ENCODE results near the gene SAA4.
"Not testable (repeated sequence)": the region's sequence is repeated elsewhere in the genome, so short reads cannot be mapped to it uniquely, and the experiment has no call there.

The SAA4 gene

GRCh38 chr11:18246379-18247190 is 10.0 kb upstream of the SAA4 start:
- not testable (repeated sequence) for DNase-seq (ENCODE audit: low spot score)

DNA sequence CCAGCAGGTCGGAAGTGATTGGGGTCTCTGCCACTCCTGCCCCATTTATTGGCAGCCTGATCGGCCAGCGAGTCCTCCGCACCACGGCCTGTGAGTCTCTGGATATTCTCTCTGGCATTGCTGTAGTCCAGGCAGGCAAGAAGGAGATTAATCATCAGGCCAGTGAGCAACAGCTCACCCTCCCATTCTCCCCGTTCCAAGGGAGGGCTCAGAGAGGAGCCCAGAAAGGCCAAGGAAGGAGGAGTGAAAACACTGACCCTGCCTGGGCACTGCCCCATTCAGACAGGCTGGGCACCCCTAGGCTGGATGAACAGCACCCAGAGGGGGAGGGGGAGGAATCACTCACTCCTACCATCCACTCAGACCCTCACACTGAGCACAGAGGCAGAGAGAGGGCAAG is 8.8 kb upstream of the SAA4 start:
- no peak for DNase-seq (ENCODE audit: low spot score)

GRCh38 chr11:18243783-18244362 is 7.3 kb upstream of the SAA4 start:
- DNase-seq (ENCODE audit: low spot score) = no peak

DNA sequence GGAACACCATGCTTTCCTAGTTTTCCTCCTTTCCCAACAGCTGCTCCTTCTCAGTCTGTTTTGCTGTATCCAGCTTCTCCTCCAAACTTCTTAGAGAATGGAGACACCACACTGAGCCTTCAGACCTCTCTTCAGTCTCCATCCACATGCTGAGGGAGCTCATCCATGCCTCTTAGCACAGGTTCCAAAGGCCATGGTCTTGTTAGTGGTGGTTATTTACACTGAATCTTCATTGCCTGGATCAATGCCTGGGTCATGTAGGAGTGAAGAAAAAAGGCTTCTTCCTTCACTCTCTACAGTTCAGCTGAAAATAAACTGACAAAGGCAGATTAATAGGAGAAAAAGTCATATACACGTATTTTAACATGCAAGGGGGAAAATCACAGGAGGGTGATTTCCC is 3.1 kb upstream of the SAA4 start:
- no peak for DNase-seq (ENCODE audit: low spot score)

DNA sequence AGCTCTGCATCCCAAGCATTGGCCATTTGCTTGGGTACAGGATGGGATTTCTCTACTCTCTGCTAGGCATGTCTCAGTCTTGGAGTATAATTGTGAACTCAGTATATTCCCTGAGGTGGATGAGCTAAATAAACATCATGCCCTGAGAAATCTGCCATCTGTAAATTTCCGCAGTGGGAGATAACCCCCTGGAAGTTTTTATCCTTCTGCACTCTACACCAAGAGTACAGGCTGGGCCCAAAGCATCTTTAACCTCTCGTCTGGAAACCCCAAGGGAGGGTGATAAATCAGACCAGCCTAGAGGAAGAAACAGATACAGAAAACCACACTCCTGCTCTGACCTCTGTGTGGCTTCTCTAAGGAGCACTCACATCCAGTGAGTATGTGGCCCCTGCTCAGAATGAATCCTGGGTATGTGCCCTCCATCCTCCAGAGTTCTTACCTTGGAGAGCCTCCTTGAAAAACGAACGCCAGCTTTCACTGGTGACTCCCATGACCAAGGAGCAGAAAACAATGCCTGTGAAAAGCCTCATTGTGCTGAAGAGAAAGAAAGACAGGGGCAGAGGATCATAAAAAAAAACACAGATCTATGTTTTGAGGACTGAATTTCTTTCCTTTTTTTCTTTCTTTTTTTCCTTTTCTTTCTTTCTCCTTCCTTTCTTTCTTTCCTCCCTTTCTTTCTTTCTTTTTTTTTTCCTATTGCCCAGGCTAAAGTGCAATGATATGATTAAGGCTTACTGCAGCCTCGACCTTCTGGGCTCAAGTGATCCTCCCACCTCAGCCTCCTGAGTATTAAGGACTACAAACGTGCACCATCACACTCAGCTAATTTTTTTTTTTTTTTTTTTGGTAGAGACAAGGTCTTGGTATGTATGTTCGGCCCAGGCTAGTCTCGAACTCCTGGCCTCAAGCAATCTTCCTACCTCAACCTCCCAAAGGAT is 938 bp downstream of the SAA4 start:
- no peak for DNase-seq (ENCODE audit: low spot score)

DNA sequence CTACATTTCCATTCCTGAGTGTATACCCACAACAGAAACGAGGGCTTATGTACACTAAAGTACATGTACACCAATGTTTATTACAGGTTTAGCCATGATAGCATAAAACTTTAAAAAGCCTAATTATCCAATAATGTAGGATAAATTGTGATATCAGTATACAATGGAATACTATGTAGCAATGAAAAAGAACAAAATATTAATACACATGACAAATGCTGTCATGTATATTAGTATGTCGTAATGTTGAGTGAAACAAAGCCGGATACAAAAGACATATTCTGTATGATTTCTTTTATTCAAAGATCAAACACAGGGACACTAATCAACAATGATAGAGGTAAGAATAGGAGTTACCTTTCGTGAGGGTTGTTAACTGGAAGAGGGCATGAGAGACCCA is 2.7 kb downstream of the SAA4 start:
- DNase-seq (ENCODE audit: low spot score) = no peak

DNA sequence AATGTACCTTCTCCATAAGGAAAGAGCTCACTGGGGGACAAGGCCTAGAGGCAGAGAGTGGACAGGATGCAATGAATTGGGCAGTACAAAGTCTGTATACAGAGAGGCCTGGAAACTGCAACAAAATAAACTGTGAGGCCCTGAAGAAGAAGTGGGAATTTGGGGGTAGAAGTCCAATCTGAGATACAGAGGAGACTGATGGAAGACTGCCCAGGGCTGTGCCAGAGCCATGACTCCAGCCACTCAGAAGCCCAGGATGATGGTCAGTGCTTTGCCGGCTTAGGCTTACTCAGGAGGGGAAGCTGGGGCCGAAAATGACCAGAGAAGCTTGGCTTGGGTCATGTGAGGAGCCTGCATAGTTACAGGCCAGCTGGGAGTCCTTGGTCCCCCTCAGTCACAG is 5.7 kb downstream of the SAA4 start:
- DNase-seq (ENCODE audit: low spot score) = no peak

GRCh38 chr11:18229501-18229900 is 7.1 kb downstream of the SAA4 start:
- DNase-seq (ENCODE audit: low spot score) = no peak

DNA sequence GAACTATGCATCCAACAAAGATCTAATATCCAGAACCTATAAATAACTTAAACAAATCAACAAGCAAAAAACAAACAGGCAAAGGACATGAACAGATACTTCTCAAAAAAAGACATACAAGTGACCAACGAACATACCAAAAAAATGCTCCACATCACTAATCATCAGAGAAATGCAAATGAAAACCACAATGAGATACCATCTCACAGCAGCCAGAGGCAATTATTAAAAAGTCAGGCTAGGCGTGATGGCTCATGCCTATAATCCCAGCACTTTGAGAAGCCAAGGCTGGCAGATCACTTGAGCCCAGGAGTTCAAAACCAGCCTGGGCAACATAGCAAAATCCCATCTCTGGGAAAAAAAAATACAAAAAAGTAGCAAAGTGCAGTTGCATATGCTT is 10.7 kb downstream of the SAA4 start:
- no peak for DNase-seq (ENCODE audit: low spot score)

GRCh38 chr11:18223591-18224387 is 12.8 kb downstream of the SAA4 start:
- DNase-seq (ENCODE audit: low spot score) = no peak

GRCh38 chr11:18222814-18223421 is 13.7 kb downstream of the SAA4 start:
- DNase-seq (ENCODE audit: low spot score) = no peak

- DNase-seq (ENCODE audit: low spot score) = no peak
These were observed 15.2 kb downstream of the SAA4 start for GRCh38 chr11:18221274-18221876.

- DNase-seq (ENCODE audit: low spot score) = no peak
These were observed 27.5 kb downstream of the SAA4 start for GRCh38 chr11:18209058-18209457.

- DNase-seq (ENCODE audit: low spot score) = no peak
These were observed 31.8 kb downstream of the SAA4 start for GRCh38 chr11:18204771-18205170.

DNA sequence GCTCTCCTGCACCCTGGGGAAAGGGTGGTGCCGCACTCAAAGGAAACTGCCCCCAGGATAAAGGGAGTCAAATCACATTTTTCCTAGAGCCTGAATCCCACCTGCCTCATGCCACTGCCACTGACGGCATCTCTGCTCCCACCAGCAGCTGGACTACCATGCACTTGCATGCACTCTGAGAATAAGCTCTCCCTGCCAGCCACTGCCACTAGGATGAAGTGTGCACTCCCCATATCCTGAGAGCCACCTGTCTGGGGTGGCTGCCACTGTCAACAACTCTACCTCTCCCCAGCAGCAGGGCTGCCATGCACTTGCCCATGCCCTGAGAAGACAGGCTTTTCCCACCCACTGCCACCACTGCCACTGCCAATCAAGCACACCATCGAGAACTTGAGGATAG is 32.4 kb downstream of the SAA4 start:
- no peak for DNase-seq (ENCODE audit: low spot score)

GRCh38 chr11:18203723-18204122 is 32.9 kb downstream of the SAA4 start:
- DNase-seq (ENCODE audit: low spot score) = peak; percentile 35

- not testable (repeated sequence) for DNase-seq (ENCODE audit: low spot score)
These were observed 38.9 kb downstream of the SAA4 start for GRCh38 chr11:18197738-18198137.

GRCh38 chr11:18196532-18196931 is 40.1 kb downstream of the SAA4 start:
- DNase-seq (ENCODE audit: low spot score) = no peak

GRCh38 chr11:18193010-18193409 is 43.6 kb downstream of the SAA4 start:
- no peak for DNase-seq (ENCODE audit: low spot score)

DNA sequence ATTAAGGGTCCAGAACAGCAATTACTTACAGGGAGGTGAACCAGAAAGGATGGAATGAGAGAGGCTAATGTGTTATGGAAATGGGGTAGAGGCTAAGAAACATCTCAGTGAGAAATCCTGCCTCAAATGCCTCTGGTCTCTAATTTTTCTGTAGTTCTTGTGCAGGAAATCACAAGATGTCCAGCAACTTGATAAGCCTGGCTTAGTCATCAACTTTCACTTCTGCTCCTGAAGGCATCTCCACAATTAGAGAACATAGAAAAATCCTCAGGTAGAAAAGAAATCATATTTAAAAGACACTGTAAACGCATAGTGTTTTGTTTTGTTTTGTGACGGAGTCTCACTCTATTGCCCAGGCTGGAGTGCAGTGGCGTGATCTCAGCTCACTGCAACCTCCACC is 45.2 kb downstream of the SAA4 start:
- no peak for DNase-seq (ENCODE audit: low spot score)

Data from HuH-7.5 (cell line).